HG03064 (cell line): ENCODE results near the gene OR2T2.
"Not testable (repeated sequence)": the region's sequence is repeated elsewhere in the genome, so short reads cannot be mapped to it uniquely, and the experiment has no call there.

ENCODE experiments used
- ATAC-seq: cut with Tn5 transposase; IDR thresholded peaks from one replicate; pipeline ENCODE4 v1.9.1; 2021; ENCODE audit warnings: low read depth; ENCODE audit not compliant: unreplicated experiment

OR2T2 gene, protein sequence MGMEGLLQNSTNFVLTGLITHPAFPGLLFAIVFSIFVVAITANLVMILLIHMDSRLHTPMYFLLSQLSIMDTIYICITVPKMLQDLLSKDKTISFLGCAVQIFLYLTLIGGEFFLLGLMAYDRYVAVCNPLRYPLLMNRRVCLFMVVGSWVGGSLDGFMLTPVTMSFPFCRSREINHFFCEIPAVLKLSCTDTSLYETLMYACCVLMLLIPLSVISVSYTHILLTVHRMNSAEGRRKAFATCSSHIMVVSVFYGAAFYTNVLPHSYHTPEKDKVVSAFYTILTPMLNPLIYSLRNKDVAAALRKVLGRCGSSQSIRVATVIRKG

DNA sequence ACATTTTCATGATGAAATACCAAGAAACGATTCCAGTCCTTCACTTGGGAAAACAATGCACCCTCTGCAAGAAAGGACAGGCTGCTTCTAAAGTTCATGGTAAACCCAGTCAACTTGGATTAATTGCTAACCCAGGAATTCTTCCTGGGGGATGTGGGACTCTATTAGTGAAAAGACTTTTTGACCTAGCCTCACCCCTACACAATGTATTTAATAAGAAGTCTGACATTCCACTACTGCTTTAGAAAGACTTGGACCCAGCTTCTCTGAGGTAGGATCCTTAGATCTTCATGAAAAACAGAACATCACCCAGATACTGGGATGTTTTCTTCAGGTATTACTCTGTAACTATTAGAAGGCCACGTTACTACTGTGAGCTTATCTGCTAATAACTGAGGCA is at the start of gene OR2T2:
Gene OR2T2, plus strand, starts transcription at position 239 of the 400 bp plus-strand sequence. CDS start 7,161 bp downstream, outside the sequence.
- ATAC-seq = not testable (repeated sequence)

DNA sequence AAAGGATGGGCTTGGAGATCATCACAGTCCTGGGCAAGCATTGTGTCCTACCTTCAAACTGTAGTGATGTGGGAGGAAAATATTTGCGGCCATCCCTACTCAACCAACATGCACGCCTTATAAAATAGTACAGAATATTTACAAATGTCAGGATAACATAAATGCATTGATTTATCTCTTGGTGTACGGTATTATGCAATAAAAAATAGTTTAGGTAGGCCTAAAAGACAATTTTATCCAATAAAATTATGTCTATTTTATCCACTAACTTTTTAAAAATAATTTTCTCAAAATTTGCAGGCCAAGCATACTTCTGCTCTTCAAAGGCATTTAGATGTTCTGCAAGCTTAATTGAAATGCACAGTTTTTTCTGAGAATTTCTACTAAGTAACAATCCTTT is 42.7 kb upstream of the OR2T2 start, which contains the start of gene OR2T1:
Gene OR2T1, plus strand, starts transcription at position 301 of the 400 bp plus-strand sequence. CDS start 3,100 bp downstream, outside the sequence.
- no peak for ATAC-seq

DNA sequence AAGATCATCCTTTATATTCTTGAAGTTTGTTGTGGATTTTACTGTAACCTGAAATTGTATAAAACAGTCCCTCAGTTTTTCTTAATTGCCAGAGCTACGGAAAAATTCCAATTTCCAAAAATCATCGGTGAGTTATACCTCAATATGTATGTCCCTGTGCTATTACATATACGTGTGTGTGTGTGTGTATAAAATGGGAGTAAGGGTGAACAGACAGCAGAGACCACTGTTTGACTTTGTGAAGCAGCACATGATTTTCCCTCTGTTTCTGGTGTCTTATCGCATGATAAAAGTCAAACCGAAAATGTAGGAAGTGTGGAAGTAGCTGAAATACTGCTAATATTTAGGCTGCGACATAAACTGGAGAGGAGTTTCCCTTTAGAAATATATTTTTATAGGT is 41.4 kb upstream of the OR2T2 start:
- no peak for ATAC-seq

DNA sequence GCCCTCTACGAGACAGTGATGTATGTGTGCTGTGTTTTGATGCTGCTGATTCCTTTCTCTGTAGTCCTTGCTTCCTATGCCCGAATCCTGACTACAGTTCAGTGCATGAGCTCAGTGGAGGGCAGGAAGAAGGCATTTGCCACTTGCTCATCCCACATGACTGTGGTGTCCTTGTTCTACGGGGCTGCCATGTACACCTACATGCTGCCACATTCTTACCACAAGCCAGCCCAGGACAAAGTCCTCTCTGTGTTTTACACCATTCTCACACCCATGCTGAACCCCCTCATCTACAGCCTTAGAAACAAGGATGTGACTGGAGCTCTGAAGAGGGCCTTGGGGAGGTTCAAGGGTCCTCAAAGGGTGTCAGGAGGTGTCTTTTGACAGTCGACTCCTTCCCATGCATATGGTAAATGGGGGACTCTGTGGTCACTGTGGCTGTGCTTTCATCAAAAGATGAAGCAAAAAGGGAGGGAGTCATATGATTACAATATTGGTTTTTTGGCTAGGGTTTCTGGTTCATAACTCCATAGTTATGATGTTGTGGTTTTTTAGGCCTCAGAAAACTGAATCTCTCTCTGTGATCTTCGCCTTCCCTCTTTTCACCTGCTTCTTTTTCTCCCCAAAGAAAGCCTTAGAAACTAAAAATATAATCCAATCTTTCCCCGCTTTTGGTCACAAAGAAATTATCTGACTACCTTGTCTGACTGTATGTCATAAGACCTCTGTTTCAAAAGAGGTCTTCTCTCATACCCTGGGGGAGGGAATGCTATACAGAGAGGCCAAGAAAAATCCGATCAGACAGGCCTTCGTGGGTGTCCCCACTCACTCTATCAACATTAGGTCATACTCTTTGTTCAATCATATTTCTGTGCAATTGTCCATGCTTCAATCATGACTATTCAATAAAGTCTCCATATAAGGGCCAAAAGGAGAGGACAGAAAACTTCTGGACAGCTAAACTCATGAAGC is 38.4 kb upstream of the OR2T2 start:
- ATAC-seq = no peak

DNA sequence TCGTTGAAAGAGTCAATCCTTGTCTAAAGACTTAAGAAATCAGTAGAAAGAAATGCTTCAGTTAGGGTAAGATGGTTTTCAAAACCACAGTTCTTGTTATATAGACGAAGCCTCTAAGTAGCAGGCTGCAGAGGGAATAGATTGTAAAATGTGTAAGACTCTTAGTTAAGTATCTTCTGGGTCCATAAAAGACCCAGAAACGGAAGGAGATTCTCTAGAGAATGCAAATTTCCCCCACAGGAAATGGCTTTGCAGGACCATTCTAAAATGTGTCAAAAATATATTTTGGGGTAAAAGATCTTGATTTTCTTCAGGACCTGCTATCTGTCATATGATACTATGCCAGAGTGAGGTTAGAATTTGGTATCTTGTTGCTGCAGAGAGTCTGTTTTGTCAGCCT is 29.2 kb upstream of the OR2T2 start:
- peak; percentile 66 for ATAC-seq

DNA sequence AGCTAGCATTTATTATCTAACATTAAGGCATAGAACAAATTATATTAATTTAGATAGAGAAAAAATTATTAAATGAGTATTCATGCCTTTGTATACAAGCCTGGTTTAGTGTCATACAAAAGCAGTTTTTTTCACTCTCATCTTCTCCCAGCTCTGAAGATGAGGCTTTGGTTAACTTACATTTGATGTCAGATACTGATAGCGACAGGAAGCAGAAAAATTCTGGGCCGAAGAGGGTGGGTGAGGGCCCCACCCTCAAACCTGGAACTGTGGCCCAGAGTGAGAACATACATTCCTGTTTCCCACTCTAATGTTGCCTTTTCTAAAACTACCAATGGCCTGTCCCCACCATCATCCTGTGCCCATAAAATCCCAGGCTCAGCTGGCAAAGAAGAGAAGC is 27.6 kb upstream of the OR2T2 start:
- ATAC-seq = no peak

DNA sequence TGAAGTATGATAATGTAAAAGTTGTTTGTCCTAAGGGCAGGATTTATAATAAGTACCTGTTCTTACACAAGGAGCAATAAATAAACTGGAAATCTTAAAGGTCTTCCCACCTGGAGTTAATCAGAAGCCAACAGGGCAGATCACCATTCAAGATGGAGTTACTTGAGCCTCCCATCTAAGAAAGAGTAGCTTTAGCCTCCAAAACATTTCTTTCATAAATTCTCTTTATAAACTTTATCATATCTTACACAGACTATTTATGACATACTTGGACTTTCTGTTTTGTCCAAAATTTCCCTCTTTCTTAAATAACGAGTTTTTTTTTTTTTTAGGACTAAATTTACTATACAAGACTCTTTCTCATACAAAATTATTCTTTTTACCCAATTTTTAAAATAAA is 24.1 kb upstream of the OR2T2 start:
- ATAC-seq = no peak

DNA sequence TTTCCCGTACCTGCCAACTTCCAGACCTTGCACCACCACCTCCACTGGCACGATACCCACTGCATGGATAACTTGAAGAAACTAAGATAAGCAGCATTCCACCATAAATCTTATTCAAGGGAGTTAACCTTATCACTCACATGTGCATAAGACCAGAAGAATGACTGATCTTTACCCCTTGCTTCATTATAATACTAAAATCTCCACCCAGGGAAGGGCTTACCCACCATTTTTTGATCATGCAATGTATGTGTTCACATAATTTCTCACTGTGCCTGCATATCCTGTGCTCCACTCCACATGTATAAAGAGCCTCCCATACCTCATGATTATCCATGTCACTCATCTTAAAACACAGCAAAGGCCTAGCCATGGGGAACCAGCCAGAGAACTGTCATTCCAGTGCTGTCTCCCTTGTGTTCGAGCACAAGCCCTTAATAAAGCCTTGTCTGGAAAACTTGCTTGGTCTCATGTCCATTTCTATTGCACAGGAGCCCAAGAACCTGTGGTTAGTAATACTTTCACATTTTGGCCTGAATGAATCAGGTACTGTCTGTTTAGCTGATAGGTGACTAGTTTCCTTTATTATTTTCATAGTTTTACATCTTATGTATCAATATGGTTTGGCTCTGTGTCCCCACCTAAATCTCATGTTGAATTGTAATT is 17.8 kb upstream of the OR2T2 start:
- peak; percentile 37 for ATAC-seq

DNA sequence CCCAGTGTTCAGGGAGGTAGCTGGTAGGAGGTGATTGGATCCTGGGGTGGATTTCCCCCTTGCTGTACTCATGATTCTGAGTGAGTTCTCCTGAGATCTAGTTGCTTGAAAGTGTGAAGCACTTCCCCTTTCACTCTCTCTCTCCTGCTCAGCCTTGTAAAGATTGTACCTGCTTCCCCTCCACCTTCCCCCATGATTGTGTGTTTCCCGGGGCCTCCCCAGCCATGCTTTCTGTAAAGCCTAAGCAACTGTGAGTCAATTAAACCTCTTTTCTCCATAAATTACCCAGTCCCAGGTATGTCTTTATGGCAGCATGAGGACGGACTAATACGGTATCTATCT is 17.3 kb upstream of the OR2T2 start:
- ATAC-seq = peak; percentile 94

DNA sequence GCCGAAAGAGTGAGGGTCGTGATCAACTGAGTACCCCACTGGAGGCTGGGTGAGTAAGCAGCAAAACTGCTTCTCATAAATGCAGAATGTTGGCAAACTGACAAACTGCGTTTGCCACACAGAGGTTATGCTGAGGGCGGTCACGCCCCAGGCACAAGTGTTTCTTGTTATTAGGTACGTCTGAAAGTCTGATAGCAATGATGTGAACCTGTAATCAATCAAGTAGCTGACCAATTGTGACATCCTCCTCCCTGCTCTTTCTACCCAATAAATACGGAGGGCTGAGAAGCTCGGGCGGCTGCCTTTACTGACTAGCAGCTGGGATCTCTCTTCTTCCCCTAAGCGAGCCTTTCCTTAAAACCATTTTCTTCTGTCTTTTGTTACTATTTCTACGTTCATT is 13.8 kb upstream of the OR2T2 start:
- not testable (repeated sequence) for ATAC-seq

DNA sequence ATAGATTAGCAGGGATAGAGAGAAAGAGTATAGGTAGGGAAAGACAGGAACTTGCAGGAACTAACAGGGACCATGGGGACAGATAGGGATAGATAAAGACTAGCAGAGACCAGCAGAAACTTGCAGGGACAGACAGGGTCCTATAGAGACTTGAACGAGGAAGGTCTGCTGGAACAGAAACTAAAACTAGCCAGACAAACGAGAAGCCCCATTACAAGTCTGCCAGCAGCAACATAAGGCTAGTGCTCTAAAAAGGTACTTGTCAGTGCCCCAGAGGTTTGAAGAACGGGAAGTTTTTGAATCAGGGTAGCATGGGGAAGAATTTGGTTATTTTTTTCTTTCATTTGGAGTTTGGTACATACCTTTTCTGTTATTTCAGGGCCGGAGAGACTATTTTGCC is 13.2 kb upstream of the OR2T2 start:
- ATAC-seq = peak; percentile 46

DNA sequence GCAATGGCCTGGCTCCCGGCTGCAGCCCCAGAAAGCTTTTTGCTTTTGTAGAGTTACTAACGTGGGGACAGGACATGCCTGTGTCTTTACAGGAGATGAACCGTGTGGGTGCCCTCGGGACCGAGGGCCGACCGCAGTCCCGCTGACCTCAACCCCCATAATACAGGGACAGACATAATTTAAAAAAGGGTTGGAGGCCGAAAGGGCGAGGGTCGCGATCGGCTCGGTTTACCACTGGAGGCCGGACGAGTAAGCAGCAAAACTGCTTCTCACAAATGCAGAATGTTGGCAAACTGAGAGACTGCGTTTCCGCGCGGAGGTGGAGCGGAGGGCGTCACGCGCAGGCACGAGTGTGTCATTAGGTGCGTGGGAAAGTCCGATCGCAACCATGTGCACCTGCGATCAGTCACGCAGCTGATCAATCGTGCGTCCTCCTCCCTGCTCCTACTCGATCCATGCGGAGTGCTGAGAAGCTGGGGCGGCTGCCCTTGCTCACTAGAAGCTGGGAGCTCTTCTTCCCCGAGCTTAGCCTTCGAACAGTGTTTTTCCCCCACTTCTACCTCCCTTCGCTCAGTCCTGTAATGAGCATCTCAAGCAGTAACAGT is 11.5 kb upstream of the OR2T2 start:
- not testable (repeated sequence) for ATAC-seq

DNA sequence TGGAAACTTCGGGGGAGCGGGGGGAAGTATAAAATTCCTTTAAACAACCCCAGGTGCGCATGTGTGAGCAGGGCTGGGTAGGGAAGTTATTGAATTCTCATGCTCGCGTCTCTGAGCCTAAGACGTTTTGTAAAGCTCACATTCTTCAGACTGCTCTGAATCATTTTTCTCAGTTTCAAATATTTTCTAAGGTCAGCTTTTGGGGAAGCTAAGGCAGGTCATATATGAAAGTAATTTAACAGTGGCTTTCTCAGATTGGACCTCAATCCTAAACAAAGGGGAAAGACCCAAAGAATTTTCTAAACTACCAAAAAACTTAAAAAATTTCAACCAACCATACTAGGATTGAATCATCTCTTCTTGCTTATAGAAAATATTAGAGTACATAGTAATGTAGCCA is 10.5 kb upstream of the OR2T2 start:
- not testable (repeated sequence) for ATAC-seq

DNA sequence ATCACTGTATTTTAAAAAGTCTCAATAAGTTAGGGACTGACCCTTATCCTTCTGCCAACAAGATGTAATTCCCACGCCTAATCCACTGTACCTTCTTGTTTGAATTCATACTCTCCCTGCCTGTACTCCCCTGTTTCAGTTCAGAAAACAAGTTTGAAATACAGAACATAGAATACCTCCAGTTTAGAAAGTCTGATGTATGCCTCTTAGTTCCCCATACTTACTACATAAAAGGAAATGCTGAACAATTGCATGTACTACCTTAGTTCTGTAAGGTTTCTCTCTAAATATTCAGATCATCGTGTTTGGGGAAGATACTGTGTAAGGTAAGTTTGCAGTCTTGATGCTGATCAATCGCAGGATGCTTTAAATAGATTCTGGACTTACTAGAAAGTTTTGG is 9.1 kb upstream of the OR2T2 start:
- not testable (repeated sequence) for ATAC-seq

DNA sequence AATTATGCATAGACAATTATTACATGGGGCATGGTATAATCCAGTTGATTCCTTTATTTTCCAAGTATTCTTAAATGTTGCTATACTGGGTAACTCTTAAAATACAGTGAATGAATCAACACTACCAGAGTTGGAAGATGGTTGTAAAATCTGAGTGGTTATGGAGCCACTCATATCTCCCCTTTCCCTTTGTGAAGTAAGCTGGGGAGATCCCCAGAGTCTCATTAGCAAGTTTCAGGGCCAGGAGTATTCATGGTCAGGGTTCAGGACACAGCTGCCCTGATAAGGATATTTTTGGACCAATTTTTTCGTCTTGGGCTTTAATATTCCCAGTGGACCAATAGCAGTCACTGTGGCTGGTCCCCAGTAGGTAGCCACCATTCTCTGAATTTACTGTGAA is 6.8 kb upstream of the OR2T2 start:
- not testable (repeated sequence) for ATAC-seq

DNA sequence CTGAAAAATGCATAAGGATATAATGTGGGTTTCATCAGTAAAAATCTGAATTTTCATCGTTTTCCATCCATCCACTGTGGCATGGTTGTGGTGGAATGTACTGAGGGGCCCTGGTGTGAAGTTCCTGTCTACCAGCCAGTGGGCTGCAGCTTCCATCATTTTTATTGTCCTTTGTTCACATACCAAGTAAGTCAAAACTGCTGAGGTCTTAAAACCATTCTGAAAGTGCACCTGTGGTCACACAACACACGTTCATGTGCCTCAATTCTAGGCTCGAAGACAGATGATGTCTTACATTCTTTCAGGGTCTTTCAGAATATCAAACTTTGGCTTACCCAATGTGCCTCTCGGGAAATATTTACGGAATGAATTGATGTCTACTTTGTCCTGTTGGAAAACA is 6.2 kb upstream of the OR2T2 start:
- ATAC-seq = not testable (repeated sequence)

DNA sequence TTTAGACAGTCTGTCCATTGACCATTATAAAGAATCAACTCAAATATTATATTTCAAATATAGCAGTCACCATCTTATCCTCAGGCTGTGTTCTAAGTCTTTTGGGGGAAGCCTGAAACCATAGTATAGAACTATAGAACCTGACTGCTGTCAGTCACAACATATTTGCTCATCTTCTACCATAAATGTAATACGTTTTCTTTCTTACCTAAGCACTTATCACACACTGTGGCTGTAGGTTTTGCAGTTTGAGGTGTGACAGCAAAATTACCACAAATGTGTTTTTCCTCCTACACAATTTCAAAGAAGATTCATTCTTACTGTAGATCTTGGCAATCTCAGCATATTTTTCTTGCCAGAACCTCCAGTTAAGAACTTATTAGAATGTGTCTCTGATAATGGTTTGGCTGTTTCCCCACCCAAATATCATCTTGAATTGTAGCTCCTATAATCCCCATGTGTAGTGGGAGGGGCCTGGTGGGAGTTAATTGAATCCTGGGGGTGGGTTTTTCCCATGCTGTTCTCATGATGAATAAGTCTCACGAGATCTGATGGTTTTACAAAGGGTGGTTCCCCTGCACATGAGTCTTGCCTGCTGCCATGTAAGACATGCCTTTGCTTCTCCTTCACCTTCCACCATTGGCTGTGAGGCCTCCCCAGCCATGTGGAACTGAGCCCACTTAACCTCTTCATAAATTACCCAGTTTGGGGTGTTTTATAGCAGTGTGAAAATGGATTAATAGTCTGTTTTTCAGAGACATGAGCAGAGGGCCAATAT is 2.7 kb upstream of the OR2T2 start:
- ATAC-seq = not testable (repeated sequence)

DNA sequence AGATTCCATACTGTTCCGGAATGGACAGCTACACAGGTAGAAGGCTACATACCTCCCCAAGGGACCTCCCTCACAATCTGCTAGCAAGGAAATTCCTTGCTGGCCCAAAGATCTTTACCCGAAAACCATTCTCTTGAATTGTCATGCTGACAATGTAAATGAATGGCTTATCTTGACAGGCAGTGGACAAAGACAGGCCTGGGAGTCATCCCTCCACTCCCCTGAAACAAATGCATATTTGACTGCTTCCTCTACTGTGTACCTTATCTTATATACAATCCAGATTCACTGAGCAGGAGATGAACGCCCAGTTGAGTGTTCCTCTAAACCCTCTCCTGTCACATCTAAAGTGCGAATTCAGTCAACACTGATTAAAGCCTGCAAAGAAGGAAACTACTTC is 834 bp upstream of the OR2T2 start:
- not testable (repeated sequence) for ATAC-seq

DNA sequence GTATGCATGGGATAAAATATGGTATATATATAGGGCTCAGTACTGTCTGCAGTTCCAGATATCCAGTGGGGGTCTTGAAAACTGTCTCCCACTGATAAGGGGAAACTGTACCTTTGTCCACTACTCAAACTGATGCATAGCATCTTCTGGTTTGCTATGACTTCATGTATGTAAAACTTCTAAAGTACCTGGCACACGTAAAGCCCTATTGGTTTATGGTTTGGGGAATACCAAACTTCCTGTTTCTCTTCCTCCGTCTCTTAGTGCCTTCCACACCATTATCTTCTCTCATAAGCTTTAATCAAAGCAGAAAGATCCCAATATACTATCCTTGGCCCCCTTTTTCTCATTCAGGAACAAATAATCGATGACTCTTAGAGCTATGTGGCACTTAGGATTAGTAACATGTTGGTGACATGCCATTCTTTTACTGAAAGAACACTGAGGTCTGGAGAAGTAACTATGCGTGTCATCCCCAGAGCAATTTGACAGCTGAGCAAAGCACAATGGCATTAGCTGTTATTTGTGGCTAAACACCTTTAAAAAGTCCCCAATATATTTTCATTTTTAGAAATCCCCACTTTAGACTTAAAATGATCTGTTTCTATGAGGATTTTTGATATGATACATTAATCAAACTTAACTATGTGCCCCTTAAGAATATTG is 3.1 kb downstream of the OR2T2 start:
- peak; percentile 38 for ATAC-seq
